ENCODE measurements around the gene TGM4. TPM values are rescaled to one million over a fixed set of nuclear protein-coding genes. Genes with fewer than 3 reads are reported as not detected.
A peak's percentile ranks its signal among the peaks of the same experiment; 100 is the strongest.

TGM4 gene
- total and polyA plus RNA-seq, 2 donors from 2014 or later = not detected

DNA sequence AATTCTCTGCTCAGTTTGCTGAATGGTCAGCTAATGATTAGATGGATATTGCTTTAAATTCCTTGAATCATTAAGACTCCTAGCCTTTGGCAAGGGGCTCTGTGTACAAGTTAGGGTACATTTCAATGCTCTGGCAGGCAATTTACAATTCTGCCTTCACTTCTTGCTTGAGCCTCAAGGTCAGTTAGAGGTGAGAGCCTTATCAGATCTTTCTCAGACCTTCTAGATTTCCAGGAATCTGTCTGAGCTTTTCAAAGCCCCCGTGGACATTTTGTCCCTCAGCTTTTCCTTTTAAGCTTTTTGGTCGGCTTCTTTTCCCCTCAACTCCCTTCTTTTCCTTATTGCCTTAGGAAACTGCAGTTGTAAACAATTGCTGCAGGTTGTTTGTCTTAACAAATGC, 34.7 kb downstream of the TGM4 start:
- Histone ChIP-seq H3K36me3 (ENCODE audit: control insufficient read depth in 2 of 3, insufficient read depth in 3 of 3, low read length in 3 of 3) (no peaks in the 10 kb centered on the region), H3K27me3 (ENCODE audit: control insufficient read depth, insufficient read depth, low read length) (no peaks in the 10 kb centered on the region), H3K27ac (ENCODE audit: low read depth in 2 of 2, low read length in 2 of 2) (no peak overlapping the region), H3K4me3 (ENCODE audit: low read length in 3 of 3) (no peak overlapping the region), H3K9me3 (ENCODE audit: control insufficient read depth in 2 of 3, insufficient read depth in 1 of 3, low read length in 3 of 3) (no peaks in the 10 kb centered on the region), H3K9ac (ENCODE audit: low read length in 3 of 3) (no peak overlapping the region), H3K4me1 (ENCODE audit: control insufficient read depth in 2 of 3, insufficient read depth in 2 of 3, low read depth in 1 of 3, low read length in 3 of 3) (no peaks in the 10 kb centered on the region)
- DNase-seq = no peak
- FAIRE-seq = no peak
- intact Hi-C loops (cut with DNase I) = no loop called here
- TF ChIP-seq CTCF (IDR thresholded peaks at IDR 0.05; ENCODE audit: borderline replicate concordance, extremely low read depth, insufficient read depth) = no peak

GRCh38 chr3:44910693-44911092, 36.3 kb downstream of the TGM4 start:
- TF ChIP-seq CTCF (IDR thresholded peaks at IDR 0.05; ENCODE audit: borderline replicate concordance, extremely low read depth, insufficient read depth) = no peak
- Histone ChIP-seq H3K4me3 (ENCODE audit: low read length in 3 of 3) (no peak overlapping the region), H3K36me3 (ENCODE audit: control insufficient read depth in 2 of 3, insufficient read depth in 3 of 3, low read length in 3 of 3) (no peaks in the 10 kb centered on the region), H3K27ac (ENCODE audit: low read depth in 2 of 2, low read length in 2 of 2) (no peak overlapping the region), H3K27me3 (ENCODE audit: control insufficient read depth, insufficient read depth, low read length) (no peaks in the 10 kb centered on the region), H3K9ac (ENCODE audit: low read length in 3 of 3) (no peak overlapping the region), H3K4me1 (ENCODE audit: control insufficient read depth in 2 of 3, insufficient read depth in 2 of 3, low read depth in 1 of 3, low read length in 3 of 3) (no peaks in the 10 kb centered on the region), H3K9me3 (ENCODE audit: control insufficient read depth in 2 of 3, insufficient read depth in 1 of 3, low read length in 3 of 3) (no peaks in the 10 kb centered on the region)
- intact Hi-C loops (cut with DNase I) = no loop called here
- no peak for FAIRE-seq
- no peak for DNase-seq

DNA sequence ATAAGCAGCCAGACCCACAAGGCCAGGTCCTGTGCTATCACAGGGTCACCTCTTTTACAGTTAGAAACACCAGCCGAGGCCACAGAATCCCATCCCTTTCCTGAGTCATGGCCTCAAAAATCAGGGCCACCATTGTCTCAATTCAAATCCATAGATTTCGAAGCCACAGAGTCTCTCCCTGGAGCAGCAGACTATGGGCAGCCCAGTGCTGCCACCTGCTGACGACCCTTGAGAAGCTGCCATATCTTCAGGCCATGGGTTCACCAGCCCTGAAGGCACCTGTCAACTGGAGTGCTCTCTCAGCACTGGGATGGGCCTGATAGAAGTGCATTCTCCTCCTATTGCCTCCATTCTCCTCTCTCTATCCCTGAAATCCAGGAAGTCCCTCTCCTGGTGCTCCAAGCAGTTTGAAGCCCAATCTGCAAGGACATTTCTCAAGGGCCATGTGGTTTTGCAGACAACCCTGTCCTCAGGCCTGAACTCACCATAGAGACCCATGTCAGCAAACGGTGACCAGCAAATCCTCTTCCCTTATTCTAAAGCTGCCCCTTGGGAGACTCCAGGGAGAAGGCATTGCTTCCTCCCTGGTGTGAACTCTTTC, 39.6 kb downstream of the TGM4 start:
- Histone ChIP-seq H3K27ac (ENCODE audit: low read depth in 2 of 2, low read length in 2 of 2) (no peak overlapping the region), H3K4me1 (ENCODE audit: control insufficient read depth in 2 of 3, insufficient read depth in 2 of 3, low read depth in 1 of 3, low read length in 3 of 3) (no peaks in the 10 kb centered on the region), H3K4me3 (ENCODE audit: low read length in 3 of 3) (no peak overlapping the region), H3K9ac (ENCODE audit: low read length in 3 of 3) (no peak overlapping the region), H3K36me3 (ENCODE audit: control insufficient read depth in 2 of 3, insufficient read depth in 3 of 3, low read length in 3 of 3) (no peaks in the 10 kb centered on the region), H3K9me3 (ENCODE audit: control insufficient read depth in 2 of 3, insufficient read depth in 1 of 3, low read length in 3 of 3) (no peaks in the 10 kb centered on the region), H3K27me3 (ENCODE audit: control insufficient read depth, insufficient read depth, low read length) (no peaks in the 10 kb centered on the region)
- FAIRE-seq (no peak), DNase-seq (peak in 4 of 5 donors; percentile 65 to 75 (median 70))
- peak; percentile 61 for TF ChIP-seq CTCF (IDR thresholded peaks at IDR 0.05; ENCODE audit: borderline replicate concordance, extremely low read depth, insufficient read depth)
- intact Hi-C loops (cut with DNase I) = no loop called here

GRCh38 chr3:44914936-44915335, 40.5 kb downstream of the TGM4 start:
- FAIRE-seq = no peak
- Histone ChIP-seq H3K4me3 (ENCODE audit: low read length in 3 of 3) (no peak overlapping the region), H3K9ac (ENCODE audit: low read length in 3 of 3) (no peak overlapping the region), H3K9me3 (ENCODE audit: control insufficient read depth in 2 of 3, insufficient read depth in 1 of 3, low read length in 3 of 3) (no peaks in the 10 kb centered on the region), H3K36me3 (ENCODE audit: control insufficient read depth in 2 of 3, insufficient read depth in 3 of 3, low read length in 3 of 3) (no peaks in the 10 kb centered on the region), H3K27me3 (ENCODE audit: control insufficient read depth, insufficient read depth, low read length) (no peaks in the 10 kb centered on the region), H3K27ac (ENCODE audit: low read depth in 2 of 2, low read length in 2 of 2) (no peak overlapping the region), H3K4me1 (ENCODE audit: control insufficient read depth in 2 of 3, insufficient read depth in 2 of 3, low read depth in 1 of 3, low read length in 3 of 3) (no peaks in the 10 kb centered on the region)
- TF ChIP-seq CTCF (IDR thresholded peaks at IDR 0.05; ENCODE audit: borderline replicate concordance, extremely low read depth, insufficient read depth) = peak; percentile 4
- intact Hi-C loops (cut with DNase I) = no loop called here
- DNase-seq = peak in 1 of 5 donors; percentile 20

All from kidney (tissue), 14 donors.